SK-N-SH treated with all-trans-retinoic acid at 6 μM for 48 hours (cell line): Measurements from ENCODE around the gene KLF3.

Source experiments
- ATAC-seq: fragments of 200-7000 bp; cut with Tn5 transposase; 3 replicates; pipeline ENCODE4 v1.9.1; 2020; ENCODE audit warnings: mild to moderate bottlenecking, moderate library complexity
- ARNTL ChIP-seq: fragments of 450-650 bp; formaldehyde crosslinking; IDR thresholded peaks from 2 replicates; pipeline ENCODE4 v1.5.0; 2020; ENCODE audit warnings: low read depth, mild to moderate bottlenecking, moderate library complexity, borderline replicate concordance
- BACH2 ChIP-seq: fragments of 250-450 bp; sonication (Bioruptor Pico); IDR thresholded peaks from 2 replicates; pipeline ENCODE4 v1.9.0; 2021; ENCODE audit warnings: mild to moderate bottlenecking, borderline replicate concordance
- CREB5 ChIP-seq: fragments of 250-450 bp; sonication (Bioruptor Pico); IDR thresholded peaks from 2 replicates; pipeline ENCODE4 v1.5.1; 2020; ENCODE audit warnings: low read depth, mild to moderate bottlenecking, moderate library complexity
- CSDC2 ChIP-seq: fragments of 250-450 bp; sonication (Bioruptor Pico); IDR thresholded peaks from 2 replicates; pipeline ENCODE4 v1.5.0; 2020; ENCODE audit warnings: mild to moderate bottlenecking, moderate library complexity
- ESRRG ChIP-seq: fragments of 250-450 bp; sonication (Bioruptor Pico); IDR thresholded peaks from 2 replicates; pipeline ENCODE4 v1.6.1; 2021; ENCODE audit warnings: mild to moderate bottlenecking
- GLIS3 ChIP-seq: fragments of 250-450 bp; sonication (Bioruptor Pico); IDR thresholded peaks from 2 replicates; pipeline ENCODE4 v1.5.0; 2020; ENCODE audit warnings: mild to moderate bottlenecking, moderate library complexity
- ISL1 ChIP-seq: fragments of 250-450 bp; sonication (Bioruptor Pico); IDR thresholded peaks from 2 replicates; pipeline ENCODE4 v2.1.2; 2022; ENCODE audit warnings: mild to moderate bottlenecking, moderate library complexity
- OSR1 ChIP-seq: fragments of 250-450 bp; sonication (Bioruptor Pico); IDR thresholded peaks from 2 replicates; pipeline ENCODE4 v1.8.0; 2022; ENCODE audit warnings: moderate library complexity, mild to moderate bottlenecking, inconsistent platforms
- PPARA ChIP-seq: fragments of 250-450 bp; sonication (Bioruptor Pico); IDR thresholded peaks from 2 replicates; pipeline ENCODE4 v1.5.0; 2020; ENCODE audit warnings: mild to moderate bottlenecking, borderline replicate concordance
- RARB ChIP-seq: fragments of 250-450 bp; sonication (Bioruptor Pico); IDR thresholded peaks from 2 replicates; pipeline ENCODE4 v1.8.0; 2021; ENCODE audit warnings: mild to moderate bottlenecking, moderate library complexity
- SNAI2 ChIP-seq: fragments of 250-450 bp; sonication (Bioruptor Pico); IDR thresholded peaks from 2 replicates; pipeline ENCODE4 v1.5.0; 2020; ENCODE audit warnings: mild to moderate bottlenecking, moderate library complexity
- TCF4 ChIP-seq: fragments of 250-450 bp; sonication (Bioruptor Pico); IDR thresholded peaks from 2 replicates; pipeline ENCODE4 v1.8.0; 2021; ENCODE audit warnings: mild to moderate bottlenecking, moderate library complexity, borderline replicate concordance
- TOX ChIP-seq: fragments of 250-450 bp; sonication (Bioruptor Pico); IDR thresholded peaks from 2 replicates; pipeline ENCODE4 v1.8.0; 2021; ENCODE audit warnings: mild to moderate bottlenecking, moderate library complexity, borderline replicate concordance
- TSHZ2 ChIP-seq: fragments of 250-450 bp; sonication (Bioruptor Pico); IDR thresholded peaks from 2 replicates; pipeline ENCODE4 v1.5.0; 2020; ENCODE audit warnings: mild to moderate bottlenecking, moderate library complexity
- ZFP3 ChIP-seq: fragments of 250-450 bp; sonication (Bioruptor Pico); IDR thresholded peaks from 2 replicates; pipeline ENCODE4 v1.5.0; 2020; ENCODE audit warnings: mild to moderate bottlenecking, moderate library complexity
- ZFP30 ChIP-seq: fragments of 450-650 bp; formaldehyde crosslinking; IDR thresholded peaks from 2 replicates; pipeline ENCODE4 v1.5.0; 2022; ENCODE audit warnings: mild to moderate bottlenecking, moderate library complexity
- ZNF565 ChIP-seq: fragments of 450-650 bp; formaldehyde crosslinking; conservative IDR thresholded peaks from 2 replicates; pipeline ENCODE4 v1.5.0; 2020; ENCODE audit warnings: low read depth, mild to moderate bottlenecking, moderate library complexity
- ZNF70 ChIP-seq: fragments of 450-650 bp; formaldehyde crosslinking; IDR thresholded peaks from 2 replicates; pipeline ENCODE4 v1.5.0; 2020; ENCODE audit warnings: mild to moderate bottlenecking, moderate library complexity
- ZNF8 ChIP-seq: fragments of 450-650 bp; formaldehyde crosslinking; IDR thresholded peaks from 2 replicates; pipeline ENCODE4 v1.5.0; 2020; ENCODE audit warnings: mild to moderate bottlenecking, moderate library complexity
- TF ChIP-seq, protein P1 (sequence below): fragments of 250-450 bp; sonication (Bioruptor Pico); IDR thresholded peaks from 2 replicates; pipeline ENCODE4 v1.8.0; 2021; ENCODE audit warnings: low read depth, mild to moderate bottlenecking, moderate library complexity, borderline replicate concordance
- TF ChIP-seq, protein P2 (sequence below): fragments of 250-450 bp; sonication (Bioruptor Pico); IDR thresholded peaks from 2 replicates; pipeline ENCODE4 v1.5.1; 2021; ENCODE audit warnings: mild to moderate bottlenecking, moderate library complexity

The KLF3 gene

GRCh38 chr4:38670939-38671591 lies 7.1 kb downstream of the KLF3 start:
- no peak for ATAC-seq

GRCh38 chr4:38671592-38671940 lies 7.6 kb downstream of the KLF3 start:
- ATAC-seq = no peak
- no peak for TF ChIP-seq PPARA
- no peak for TF ChIP-seq GLIS3
- no peak for TF ChIP-seq ZFP3 (CRISPR knock-in tag)
- no peak for TF ChIP-seq TSHZ2 (CRISPR knock-in tag)
- no peak for TF ChIP-seq CREB5 (CRISPR knock-in tag)
- TF ChIP-seq, protein P1, sequence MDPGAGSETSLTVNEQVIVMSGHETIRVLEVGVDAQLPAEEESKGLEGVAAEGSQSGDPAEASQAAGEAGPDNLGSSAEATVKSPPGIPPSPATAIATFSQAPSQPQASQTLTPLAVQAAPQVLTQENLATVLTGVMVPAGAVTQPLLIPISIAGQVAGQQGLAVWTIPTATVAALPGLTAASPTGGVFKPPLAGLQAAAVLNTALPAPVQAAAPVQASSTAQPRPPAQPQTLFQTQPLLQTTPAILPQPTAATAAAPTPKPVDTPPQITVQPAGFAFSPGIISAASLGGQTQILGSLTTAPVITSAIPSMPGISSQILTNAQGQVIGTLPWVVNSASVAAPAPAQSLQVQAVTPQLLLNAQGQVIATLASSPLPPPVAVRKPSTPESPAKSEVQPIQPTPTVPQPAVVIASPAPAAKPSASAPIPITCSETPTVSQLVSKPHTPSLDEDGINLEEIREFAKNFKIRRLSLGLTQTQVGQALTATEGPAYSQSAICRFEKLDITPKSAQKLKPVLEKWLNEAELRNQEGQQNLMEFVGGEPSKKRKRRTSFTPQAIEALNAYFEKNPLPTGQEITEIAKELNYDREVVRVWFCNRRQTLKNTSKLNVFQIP = no peak
- TF ChIP-seq ARNTL (CRISPR knock-in tag) = no peak
- no peak for TF ChIP-seq TCF4 (CRISPR knock-in tag)

More at GRCh38 chr4:38670939-38671591, 7.1 kb downstream of the KLF3 start:
- TF ChIP-seq OSR1 (CRISPR knock-in tag) = no peak
- TF ChIP-seq CSDC2 (CRISPR knock-in tag) = no peak
- TF ChIP-seq, protein P1 = no peak
- no peak for TF ChIP-seq BACH2 (CRISPR knock-in tag)
- TF ChIP-seq TCF4 (CRISPR knock-in tag) = no peak
- no peak for TF ChIP-seq ISL1 (CRISPR knock-in tag)
- TF ChIP-seq SNAI2 (CRISPR knock-in tag) = no peak
- TF ChIP-seq ZNF70 (CRISPR knock-in tag) = no peak
- no peak for TF ChIP-seq ZNF8 (CRISPR knock-in tag)
- TF ChIP-seq RARB (CRISPR knock-in tag) = no peak

DNA sequence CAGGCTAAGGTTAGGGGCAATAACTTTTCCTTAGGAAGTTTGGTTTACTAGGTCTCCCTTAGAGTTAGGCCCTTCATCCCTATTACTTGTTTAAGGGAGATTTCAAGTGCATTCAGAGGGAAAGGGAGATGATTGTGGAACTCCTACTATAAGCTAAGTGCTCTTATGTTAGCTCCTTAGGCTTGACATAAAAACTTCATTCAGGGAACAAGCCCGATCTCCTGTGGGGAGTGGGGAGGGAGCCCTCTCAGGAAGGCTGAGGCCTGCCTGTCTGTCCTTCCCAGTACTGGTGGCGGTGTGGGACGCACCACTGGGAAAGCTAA lies 8.0 kb downstream of the KLF3 start:
- ATAC-seq = no peak
- no peak for TF ChIP-seq ZFP3 (CRISPR knock-in tag)
- no peak for TF ChIP-seq ZNF70 (CRISPR knock-in tag)
- no peak for TF ChIP-seq ZNF565 (CRISPR knock-in tag)
- TF ChIP-seq TCF4 (CRISPR knock-in tag) = no peak
- no peak for TF ChIP-seq ISL1 (CRISPR knock-in tag)
- TF ChIP-seq BACH2 (CRISPR knock-in tag) = no peak
- no peak for TF ChIP-seq CSDC2 (CRISPR knock-in tag)
- TF ChIP-seq TOX (CRISPR knock-in tag) = no peak

DNA sequence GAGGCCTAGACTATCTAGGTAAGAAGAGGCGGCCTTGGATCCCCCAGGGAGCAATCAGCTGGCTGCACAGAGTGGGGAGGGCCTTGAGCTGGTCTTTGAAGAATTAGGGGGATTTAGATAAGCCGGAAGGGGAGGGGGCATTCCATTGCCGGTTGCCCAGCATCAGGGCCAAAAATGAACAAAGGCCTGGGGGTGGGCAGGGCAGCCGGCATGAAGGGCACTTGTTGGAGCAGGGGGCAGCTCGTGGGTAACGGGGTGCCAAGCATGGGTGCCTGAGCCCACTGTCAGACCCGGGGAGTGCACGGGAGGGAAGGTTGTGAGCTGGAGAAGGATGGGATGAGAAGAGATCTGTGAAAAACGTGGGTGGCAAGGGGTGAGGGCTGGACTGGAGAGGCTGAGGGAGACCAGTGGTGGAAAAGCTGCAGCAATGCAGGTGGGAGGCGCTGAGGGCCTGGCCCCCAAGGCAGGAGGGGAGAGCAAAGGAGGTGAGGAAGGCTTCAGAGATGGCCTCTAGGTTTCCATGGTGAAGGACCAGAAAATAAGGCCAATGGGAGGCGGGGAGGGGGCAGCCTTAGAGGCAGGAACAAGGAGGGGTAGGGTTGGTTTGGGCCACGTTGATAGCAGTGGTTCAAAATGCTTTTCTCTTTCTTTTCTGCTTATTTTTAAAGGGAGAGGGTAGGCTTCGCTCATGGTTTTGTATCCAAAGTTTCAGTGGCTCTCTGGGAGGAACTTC lies 8.6 kb downstream of the KLF3 start:
- TF ChIP-seq ESRRG (CRISPR knock-in tag) (no peak), OSR1 (CRISPR knock-in tag) (no peak), TSHZ2 (CRISPR knock-in tag) (no peak), ARNTL (CRISPR knock-in tag) (no peak), BACH2 (CRISPR knock-in tag) (no peak), SNAI2 (CRISPR knock-in tag) (no peak), CSDC2 (CRISPR knock-in tag) (no peak), ZNF8 (CRISPR knock-in tag) (no peak), ZNF70 (CRISPR knock-in tag) (no peak), GLIS3 (no peak), ZFP30 (CRISPR knock-in tag) (no peak)
- TF ChIP-seq, protein P2, sequence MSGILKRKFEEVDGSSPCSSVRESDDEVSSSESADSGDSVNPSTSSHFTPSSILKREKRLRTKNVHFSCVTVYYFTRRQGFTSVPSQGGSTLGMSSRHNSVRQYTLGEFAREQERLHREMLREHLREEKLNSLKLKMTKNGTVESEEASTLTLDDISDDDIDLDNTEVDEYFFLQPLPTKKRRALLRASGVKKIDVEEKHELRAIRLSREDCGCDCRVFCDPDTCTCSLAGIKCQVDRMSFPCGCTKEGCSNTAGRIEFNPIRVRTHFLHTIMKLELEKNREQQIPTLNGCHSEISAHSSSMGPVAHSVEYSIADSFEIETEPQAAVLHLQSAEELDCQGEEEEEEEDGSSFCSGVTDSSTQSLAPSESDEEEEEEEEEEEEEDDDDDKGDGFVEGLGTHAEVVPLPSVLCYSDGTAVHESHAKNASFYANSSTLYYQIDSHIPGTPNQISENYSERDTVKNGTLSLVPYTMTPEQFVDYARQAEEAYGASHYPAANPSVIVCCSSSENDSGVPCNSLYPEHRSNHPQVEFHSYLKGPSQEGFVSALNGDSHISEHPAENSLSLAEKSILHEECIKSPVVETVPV = no peak
- ATAC-seq = no peak; the same call in 2 of the 3 replicates
